Bronchial epithelial cell (primary cell): ENCODE data around the gene VAV3. TPM values are rescaled to one million over a fixed set of nuclear protein-coding genes. Genes with fewer than 3 reads are reported as not detected.
"Not testable (repeated sequence)": the region's sequence is repeated elsewhere in the genome, so short reads cannot be mapped to it uniquely, and the experiment has no call there.

Source experiments
- DNase-seq: peaks from one replicate; pipeline ENCODE4 v3.0.0-alpha.2; 2010; ENCODE audit warnings: low read depth
- FAIRE-seq: peaks from 2 replicates; lab custom pipeline; 2011; peaks lifted over from hg19 to GRCh38; lab: Jason Lieb, UNC
- H3K27me3 ChIP-seq: 2 replicates; pipeline ENCODE4 v1.5.1; 2011; ENCODE audit warnings: low read length; ENCODE audit not compliant: control insufficient read depth, insufficient read depth
- H3K36me3 ChIP-seq: 2 replicates; pipeline ENCODE4 v1.5.1; 2011; ENCODE audit warnings: low read length; ENCODE audit not compliant: control insufficient read depth, insufficient read depth
- H3K4me3 ChIP-seq: 2 replicates; pipeline ENCODE4 v1.5.1; 2011; ENCODE audit warnings: mild to moderate bottlenecking, low read depth, low read length, control low read depth
- total RNA-seq: library from RNA; depleted of rRNA; stranded (reverse); fragments of >200 nt; gene quantifications from 2 replicates; pipeline ENCODE4 v1.2.1, GENCODE V29; 2014
- TF ChIP-seq, protein P1 (sequence below): IDR thresholded peaks from 2 replicates; pipeline ENCODE4 v1.5.1; 2011; ENCODE audit warnings: mild to moderate bottlenecking, moderate library complexity, low read length, control low read depth, inconsistent platforms; ENCODE audit not compliant: insufficient read depth, severe bottlenecking

The VAV3 gene
- total RNA-seq, 1 donor from 2014 or later = 10.5 TPM

- TF ChIP-seq, protein P1, sequence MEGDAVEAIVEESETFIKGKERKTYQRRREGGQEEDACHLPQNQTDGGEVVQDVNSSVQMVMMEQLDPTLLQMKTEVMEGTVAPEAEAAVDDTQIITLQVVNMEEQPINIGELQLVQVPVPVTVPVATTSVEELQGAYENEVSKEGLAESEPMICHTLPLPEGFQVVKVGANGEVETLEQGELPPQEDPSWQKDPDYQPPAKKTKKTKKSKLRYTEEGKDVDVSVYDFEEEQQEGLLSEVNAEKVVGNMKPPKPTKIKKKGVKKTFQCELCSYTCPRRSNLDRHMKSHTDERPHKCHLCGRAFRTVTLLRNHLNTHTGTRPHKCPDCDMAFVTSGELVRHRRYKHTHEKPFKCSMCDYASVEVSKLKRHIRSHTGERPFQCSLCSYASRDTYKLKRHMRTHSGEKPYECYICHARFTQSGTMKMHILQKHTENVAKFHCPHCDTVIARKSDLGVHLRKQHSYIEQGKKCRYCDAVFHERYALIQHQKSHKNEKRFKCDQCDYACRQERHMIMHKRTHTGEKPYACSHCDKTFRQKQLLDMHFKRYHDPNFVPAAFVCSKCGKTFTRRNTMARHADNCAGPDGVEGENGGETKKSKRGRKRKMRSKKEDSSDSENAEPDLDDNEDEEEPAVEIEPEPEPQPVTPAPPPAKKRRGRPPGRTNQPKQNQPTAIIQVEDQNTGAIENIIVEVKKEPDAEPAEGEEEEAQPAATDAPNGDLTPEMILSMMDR = no peak
- FAIRE-seq (no peak), DNase-seq (no peak)
- Histone ChIP-seq H3K27me3 (no peaks in the 10 kb centered on the region), H3K36me3 (no peaks in the 10 kb centered on the region), H3K4me3 (no peak overlapping the region)
Observed at GRCh38 chr1:107726860-107727259, 238.1 kb downstream of the VAV3 start.

DNA sequence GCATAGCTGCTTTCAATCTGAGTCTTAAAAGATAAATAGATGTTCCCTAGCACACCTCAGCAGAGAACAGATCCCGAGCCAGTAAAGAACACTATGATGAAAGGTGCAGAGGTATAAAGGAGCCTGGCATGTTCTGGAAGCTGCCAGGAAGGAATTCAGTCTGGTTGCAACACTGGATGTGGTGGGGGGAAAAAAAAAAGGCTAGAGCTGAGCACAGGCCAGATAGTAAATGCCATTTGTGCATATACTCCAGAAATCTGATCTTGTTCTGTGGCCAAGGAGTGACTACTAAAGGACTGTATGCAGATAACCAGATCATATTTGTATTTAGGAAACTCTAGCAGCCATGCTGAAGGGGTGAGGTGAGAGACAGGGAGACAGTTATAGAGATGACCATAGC, 240.3 kb downstream of the VAV3 start:
- FAIRE-seq = no peak
- TF ChIP-seq, protein P1 = no peak
- peak; percentile 5 for DNase-seq

DNA sequence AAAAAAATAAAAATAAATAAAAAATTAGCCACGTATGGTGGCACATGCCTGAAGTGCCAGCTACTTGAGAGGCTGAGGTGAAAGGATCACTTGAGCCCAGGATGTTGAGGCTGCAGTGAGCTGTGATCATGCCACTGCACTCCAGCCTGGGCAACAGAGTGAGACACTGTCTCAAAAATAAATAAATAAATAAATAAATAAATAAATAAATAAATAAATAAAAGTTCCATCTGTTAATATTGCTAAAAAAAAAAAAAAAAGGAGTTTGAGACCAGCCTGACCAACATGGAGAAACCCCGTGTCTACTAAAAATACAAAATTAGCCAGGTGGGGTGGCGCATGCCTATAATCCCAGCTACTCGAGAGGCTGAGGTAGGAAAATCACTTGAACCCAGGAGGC, 244.8 kb downstream of the VAV3 start:
- not testable (repeated sequence) for H3K4me3 ChIP-seq, DNase-seq, FAIRE-seq

More for the DNA sequence above, 240.3 kb downstream of the VAV3 start:
- H3K4me3 ChIP-seq = no peak overlapping the region
- no peaks in the 10 kb centered on the region for H3K27me3 ChIP-seq
- no peaks in the 10 kb centered on the region for H3K36me3 ChIP-seq

DNA sequence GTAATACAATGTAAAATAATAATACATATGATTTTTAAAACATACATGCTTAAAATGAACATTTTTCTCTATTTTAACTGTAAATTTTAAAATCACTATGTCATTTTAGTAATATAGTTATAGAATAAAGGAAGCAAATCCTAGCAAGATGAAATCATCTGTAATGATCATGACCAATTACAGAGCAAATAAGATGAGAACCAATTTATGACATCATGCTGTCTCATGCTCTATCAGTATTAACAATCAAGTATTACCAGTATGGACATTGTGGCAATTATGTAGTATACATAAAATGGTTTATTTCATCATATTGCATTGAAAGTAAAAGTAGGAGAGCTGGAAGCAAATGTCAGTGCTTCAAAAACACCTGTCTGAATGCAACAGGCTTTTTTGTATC, 255.0 kb downstream of the VAV3 start:
- Histone ChIP-seq H3K27me3 (no peaks in the 10 kb centered on the region), H3K36me3 (no peaks in the 10 kb centered on the region), H3K4me3 (no peak overlapping the region)
- TF ChIP-seq, protein P1 = no peak
- DNase-seq (peak; percentile 18), FAIRE-seq (no peak)

More for the DNA sequence above, 244.8 kb downstream of the VAV3 start:
- not testable (repeated sequence) for H3K27me3 ChIP-seq, H3K36me3 ChIP-seq

DNA sequence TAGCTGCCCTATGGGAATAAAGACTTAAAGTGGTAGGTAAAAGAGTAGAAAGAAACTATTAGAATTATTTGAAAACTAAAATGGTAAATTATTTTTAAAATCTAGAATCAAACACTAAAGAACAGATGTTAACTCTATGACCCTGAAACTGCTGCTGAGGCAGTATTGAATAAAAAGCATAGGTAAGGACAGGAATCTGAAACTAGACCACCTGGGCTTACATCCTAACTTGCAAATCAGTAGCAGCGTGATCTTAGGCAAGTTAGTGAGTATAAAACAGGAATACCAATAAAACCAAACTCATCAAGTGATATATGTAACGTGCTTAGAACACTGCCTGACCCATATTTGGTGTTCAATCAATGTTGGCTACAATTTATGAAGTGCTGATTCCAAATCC, 257.9 kb downstream of the VAV3 start:
- TF ChIP-seq, protein P1 = no peak
- no peaks in the 10 kb centered on the region for H3K27me3 ChIP-seq
- no peak for FAIRE-seq
- H3K4me3 ChIP-seq = no peak overlapping the region
- no peak for DNase-seq
- no peaks in the 10 kb centered on the region for H3K36me3 ChIP-seq

- TF ChIP-seq, protein P1 = no peak
- DNase-seq (no peak), FAIRE-seq (no peak)
- H3K4me3 ChIP-seq = no peak overlapping the region
- H3K36me3 ChIP-seq = no peaks in the 10 kb centered on the region
- no peaks in the 10 kb centered on the region for H3K27me3 ChIP-seq
Observed at GRCh38 chr1:107706182-107706581, 258.8 kb downstream of the VAV3 start.
